ENCODE measurements around the gene RAB5IF. TPM values are rescaled to one million over a fixed set of nuclear protein-coding genes. Genes with fewer than 3 reads are reported as not detected.

The RAB5IF gene
- total RNA-seq, 1 experiment from 2014 or later = 112 TPM

- no peaks in the 10 kb centered on the region for H3K36me3 Mint-ChIP-seq (ENCODE audit: insufficient read depth, unreplicated experiment)
- ChIA-PET POLR2A (no interaction called here), CTCF (no interaction called here)
- H3K4me1 Mint-ChIP-seq (ENCODE audit: insufficient read depth, unreplicated experiment) = no peaks in the 10 kb centered on the region
- no peak overlapping the region for H3K27ac Mint-ChIP-seq (ENCODE audit: low read depth, unreplicated experiment)
- no peak for DNase-seq (ENCODE audit: unreplicated experiment)
- H3K9me3 Mint-ChIP-seq (ENCODE audit: unreplicated experiment) = no peaks in the 10 kb centered on the region
- no peaks in the 10 kb centered on the region for H3K27me3 Mint-ChIP-seq (ENCODE audit: insufficient read depth, unreplicated experiment)
- intact Hi-C loops (cut with micrococcal nuclease) = no loop called here
- no TSS peak for BruUV-seq (replicated peaks)
- no peak overlapping the region for H3K4me3 Mint-ChIP-seq (ENCODE audit: unreplicated experiment)
- TF ChIP-seq CTCF (IDR thresholded peaks at IDR 0.05; ENCODE audit: unreplicated experiment) = no peak
These were observed 35.9 kb downstream of the RAB5IF start for GRCh38 chr20:36641506-36641843.

GRCh38 chr20:36642136-36642535 lies 36.6 kb downstream of the RAB5IF start:
- no peak for DNase-seq (ENCODE audit: unreplicated experiment)
- Mint-ChIP-seq H3K4me3 (ENCODE audit: unreplicated experiment) (no peak overlapping the region), H3K4me1 (ENCODE audit: insufficient read depth, unreplicated experiment) (no peaks in the 10 kb centered on the region), H3K36me3 (ENCODE audit: insufficient read depth, unreplicated experiment) (no peaks in the 10 kb centered on the region), H3K27me3 (ENCODE audit: insufficient read depth, unreplicated experiment) (no peaks in the 10 kb centered on the region), H3K9me3 (ENCODE audit: unreplicated experiment) (no peaks in the 10 kb centered on the region), H3K27ac (ENCODE audit: low read depth, unreplicated experiment) (no peak overlapping the region)
- intact Hi-C loops (cut with micrococcal nuclease) = no loop called here
- POLR2A ChIA-PET = interaction anchor here (0.6 kb wide), 1 partner anchor 91 kb away, joined by 3 read pairs; no protein-coding TSS in a partner anchor
- no TSS peak for BruUV-seq (replicated peaks)
- no peak for TF ChIP-seq CTCF (IDR thresholded peaks at IDR 0.05; ENCODE audit: unreplicated experiment)
- CTCF ChIA-PET = no interaction called here

GRCh38 chr20:36644032-36644705 lies 38.6 kb downstream of the RAB5IF start:
- Mint-ChIP-seq H3K4me3 (ENCODE audit: unreplicated experiment) (no peak overlapping the region), H3K27me3 (ENCODE audit: insufficient read depth, unreplicated experiment) (no peaks in the 10 kb centered on the region), H3K4me1 (ENCODE audit: insufficient read depth, unreplicated experiment) (no peaks in the 10 kb centered on the region), H3K36me3 (ENCODE audit: insufficient read depth, unreplicated experiment) (no peaks in the 10 kb centered on the region), H3K27ac (ENCODE audit: low read depth, unreplicated experiment) (no peak overlapping the region), H3K9me3 (ENCODE audit: unreplicated experiment) (no peaks in the 10 kb centered on the region)
- POLR2A ChIA-PET = interaction anchor here (1.1 to 1.2 kb wide), 2 partner anchors 21 to 40 kb away, joined by 3 read pairs; no protein-coding TSS in a partner anchor
- DNase-seq (ENCODE audit: unreplicated experiment) = no peak
- no peak for TF ChIP-seq CTCF (IDR thresholded peaks at IDR 0.05; ENCODE audit: unreplicated experiment)
- BruUV-seq (replicated peaks) = no TSS peak
- intact Hi-C loops (cut with micrococcal nuclease) = no loop called here
- CTCF ChIA-PET = interaction anchor here (0.5 to 1.0 kb wide), 4 partner anchors 21 to 274 kb away, joined by 3 to 4 read pairs (median 3); no protein-coding TSS in a partner anchor

- no peaks in the 10 kb centered on the region for H3K36me3 Mint-ChIP-seq (ENCODE audit: insufficient read depth, unreplicated experiment)
- BruUV-seq (replicated peaks) = no TSS peak
- no peak for TF ChIP-seq CTCF (IDR thresholded peaks at IDR 0.05; ENCODE audit: unreplicated experiment)
- H3K27ac Mint-ChIP-seq (ENCODE audit: low read depth, unreplicated experiment) = no peak overlapping the region
- intact Hi-C loops (cut with micrococcal nuclease) = no loop called here
- CTCF ChIA-PET = interaction anchor here (0.6 to 1.3 kb wide), 3 partner anchors 11 to 123 kb away, joined by 3 to 4 read pairs (median 3); no protein-coding TSS in a partner anchor
- H3K27me3 Mint-ChIP-seq (ENCODE audit: insufficient read depth, unreplicated experiment) = no peaks in the 10 kb centered on the region
- no peak overlapping the region for H3K4me3 Mint-ChIP-seq (ENCODE audit: unreplicated experiment)
- H3K4me1 Mint-ChIP-seq (ENCODE audit: insufficient read depth, unreplicated experiment) = no peaks in the 10 kb centered on the region
- POLR2A ChIA-PET = no interaction called here
- H3K9me3 Mint-ChIP-seq (ENCODE audit: unreplicated experiment) = no peaks in the 10 kb centered on the region
- DNase-seq (ENCODE audit: unreplicated experiment) = no peak
These were observed 39.1 kb downstream of the RAB5IF start for GRCh38 chr20:36644706-36645095.

Measured in MCF 10A (cell line).